Hypothalamus (tissue), 51 donors: ENCODE data around the gene FXYD3.
A peak's percentile ranks its signal among the peaks of the same experiment; 100 is the strongest.

ENCODE experiments used
- DNase-seq, 51 donors: peaks; one replicate each; lab custom pipeline; 2025; lab: John Stamatoyannopoulos, UW

FXYD3 gene

GRCh38 chr19:35105411-35106290 lies 10.0 kb upstream of the FXYD3 start:
- DNase-seq = no peak

- peak in 37 of 51 donors; percentile 19 to 88 (median 66) for DNase-seq
Observed at GRCh38 chr19:35106291-35106583, 9.4 kb upstream of the FXYD3 start.

GRCh38 chr19:35106898-35107541 lies 8.6 kb upstream of the FXYD3 start:
- DNase-seq = no peak

- peak in 41 of 51 donors; percentile 17 to 92 (median 78) for DNase-seq
Observed at GRCh38 chr19:35107545-35107944, 8.1 kb upstream of the FXYD3 start.

- DNase-seq = no peak
Observed at GRCh38 chr19:35108730-35109129, 6.9 kb upstream of the FXYD3 start.

- DNase-seq = peak in 37 of 51 donors; percentile 24 to 79 (median 55)
Observed at GRCh38 chr19:35109395-35110112, 6.1 kb upstream of the FXYD3 start.

GRCh38 chr19:35110974-35111373 lies 4.6 kb upstream of the FXYD3 start:
- peak in 2 of 51 donors; percentile 14 to 18 for DNase-seq

- no peak for DNase-seq
Observed at GRCh38 chr19:35112995-35113688, 2.5 kb upstream of the FXYD3 start.

GRCh38 chr19:35114353-35115176 lies 1.1 kb upstream of the FXYD3 start:
- DNase-seq = peak in 49 of 51 donors; percentile 34 to 93 (median 80)

GRCh38 chr19:35116072-35116801 lies 614 bp downstream of the FXYD3 start:
- peak in 1 of 51 donors; percentile 13 for DNase-seq

- DNase-seq = peak in 1 of 51 donors; percentile 14
Observed at GRCh38 chr19:35117116-35117515, 1.5 kb downstream of the FXYD3 start.

GRCh38 chr19:35117799-35118198 lies 2.2 kb downstream of the FXYD3 start:
- DNase-seq = no peak

GRCh38 chr19:35118268-35119020 lies 2.8 kb downstream of the FXYD3 start:
- no peak for DNase-seq

- no peak for DNase-seq
Observed at GRCh38 chr19:35119091-35119490, 3.5 kb downstream of the FXYD3 start.

GRCh38 chr19:35119578-35120155 lies 4.0 kb downstream of the FXYD3 start:
- DNase-seq = no peak

GRCh38 chr19:35120492-35120891 lies 4.9 kb downstream of the FXYD3 start:
- DNase-seq = peak in 4 of 51 donors; percentile 12 to 36 (median 20)

- no peak for DNase-seq
Observed at GRCh38 chr19:35120898-35121297, 5.3 kb downstream of the FXYD3 start.
